ENCODE results near the gene FBLN1. TPM values are rescaled to one million over a fixed set of nuclear protein-coding genes. Genes with fewer than 3 reads are reported as not detected.

FBLN1 gene
- total RNA-seq, 1 donor from 2014 or later, result 211 TPM

DNA sequence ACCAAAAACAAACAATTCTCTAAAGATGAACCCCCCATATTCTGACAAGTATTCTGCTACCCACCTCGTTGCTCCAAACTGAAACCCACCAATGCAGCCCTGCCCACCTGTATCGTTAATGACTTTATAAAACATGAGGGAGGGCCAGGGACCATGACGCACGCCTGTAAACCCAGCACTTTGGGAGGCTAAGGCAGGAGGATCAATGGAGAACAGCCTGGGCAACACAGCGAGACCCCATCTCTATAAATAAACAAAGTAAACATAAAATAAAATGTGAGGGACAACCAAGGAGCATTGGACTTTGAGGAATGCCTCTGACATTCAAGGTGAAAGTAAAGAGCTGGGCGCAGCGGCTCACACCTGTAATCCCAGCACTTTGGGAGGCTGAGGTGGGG, 129.2 kb downstream of the FBLN1 start:
- no peaks in the 10 kb centered on the region for H3K36me3 Mint-ChIP-seq (ENCODE audit: unreplicated experiment)

DNA sequence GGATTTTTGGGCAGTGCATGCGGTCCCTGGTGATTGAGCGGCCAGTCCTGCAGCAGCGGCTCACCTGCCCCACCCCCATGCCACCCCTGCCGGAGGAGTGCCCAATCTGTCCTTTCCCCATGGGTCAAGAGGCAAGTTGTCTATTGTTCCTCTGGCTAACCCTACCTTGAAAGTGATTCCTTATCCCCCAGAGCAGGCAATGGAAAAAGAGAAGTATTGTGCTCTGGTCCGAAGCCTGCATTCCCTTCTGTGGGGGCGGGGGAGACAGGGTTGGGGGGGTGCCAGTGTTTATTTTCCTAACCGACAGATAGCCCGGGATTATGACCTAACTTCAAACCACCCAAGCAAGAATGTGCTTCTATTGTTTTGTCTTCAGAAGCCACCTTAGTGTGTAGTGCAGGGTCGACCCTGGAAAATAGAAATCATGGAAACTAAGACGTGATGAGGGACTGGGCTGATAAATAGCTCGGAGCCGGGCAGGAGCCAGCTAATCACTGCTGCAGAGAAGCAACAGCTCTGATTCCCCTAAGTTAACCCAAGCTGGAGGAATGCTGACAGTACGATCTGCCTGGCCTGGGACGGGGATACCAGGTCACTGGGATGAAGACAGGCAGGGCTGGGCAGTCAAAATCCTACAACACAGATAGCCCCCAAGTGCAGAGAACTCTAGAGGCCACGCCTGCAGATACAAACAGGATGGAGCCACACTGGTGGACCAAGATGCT, 130.3 kb downstream of the FBLN1 start:
- Mint-ChIP-seq H3K9me3 (ENCODE audit: unreplicated experiment) (no peaks in the 10 kb centered on the region), H3K4me1 (ENCODE audit: unreplicated experiment) (peaks cover 2% of the 10 kb centered on the region), H3K36me3 (ENCODE audit: unreplicated experiment) (no peaks in the 10 kb centered on the region), H3K27me3 (ENCODE audit: unreplicated experiment) (peaks cover 44% of the 10 kb centered on the region), H3K27ac (ENCODE audit: unreplicated experiment) (no peak overlapping the region), H3K4me3 (ENCODE audit: unreplicated experiment) (no peak overlapping the region)
- TF ChIP-seq, protein P1, sequence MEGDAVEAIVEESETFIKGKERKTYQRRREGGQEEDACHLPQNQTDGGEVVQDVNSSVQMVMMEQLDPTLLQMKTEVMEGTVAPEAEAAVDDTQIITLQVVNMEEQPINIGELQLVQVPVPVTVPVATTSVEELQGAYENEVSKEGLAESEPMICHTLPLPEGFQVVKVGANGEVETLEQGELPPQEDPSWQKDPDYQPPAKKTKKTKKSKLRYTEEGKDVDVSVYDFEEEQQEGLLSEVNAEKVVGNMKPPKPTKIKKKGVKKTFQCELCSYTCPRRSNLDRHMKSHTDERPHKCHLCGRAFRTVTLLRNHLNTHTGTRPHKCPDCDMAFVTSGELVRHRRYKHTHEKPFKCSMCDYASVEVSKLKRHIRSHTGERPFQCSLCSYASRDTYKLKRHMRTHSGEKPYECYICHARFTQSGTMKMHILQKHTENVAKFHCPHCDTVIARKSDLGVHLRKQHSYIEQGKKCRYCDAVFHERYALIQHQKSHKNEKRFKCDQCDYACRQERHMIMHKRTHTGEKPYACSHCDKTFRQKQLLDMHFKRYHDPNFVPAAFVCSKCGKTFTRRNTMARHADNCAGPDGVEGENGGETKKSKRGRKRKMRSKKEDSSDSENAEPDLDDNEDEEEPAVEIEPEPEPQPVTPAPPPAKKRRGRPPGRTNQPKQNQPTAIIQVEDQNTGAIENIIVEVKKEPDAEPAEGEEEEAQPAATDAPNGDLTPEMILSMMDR (IDR thresholded peaks at IDR 0.05), result no peak
- no peak for DNase-seq (ENCODE audit: extremely low spot score, unreplicated experiment)

More for the DNA sequence above, 129.2 kb downstream of the FBLN1 start:
- TF ChIP-seq, protein P1 (IDR thresholded peaks at IDR 0.05), result no peak
- DNase-seq (ENCODE audit: extremely low spot score, unreplicated experiment), result no peak
- Mint-ChIP-seq H3K27ac (ENCODE audit: unreplicated experiment) (no peak overlapping the region), H3K4me1 (ENCODE audit: unreplicated experiment) (peaks cover 9% of the 10 kb centered on the region), H3K9me3 (ENCODE audit: unreplicated experiment) (no peaks in the 10 kb centered on the region), H3K27me3 (ENCODE audit: unreplicated experiment) (peaks cover 41% of the 10 kb centered on the region), H3K4me3 (ENCODE audit: unreplicated experiment) (no peak overlapping the region)

DNA sequence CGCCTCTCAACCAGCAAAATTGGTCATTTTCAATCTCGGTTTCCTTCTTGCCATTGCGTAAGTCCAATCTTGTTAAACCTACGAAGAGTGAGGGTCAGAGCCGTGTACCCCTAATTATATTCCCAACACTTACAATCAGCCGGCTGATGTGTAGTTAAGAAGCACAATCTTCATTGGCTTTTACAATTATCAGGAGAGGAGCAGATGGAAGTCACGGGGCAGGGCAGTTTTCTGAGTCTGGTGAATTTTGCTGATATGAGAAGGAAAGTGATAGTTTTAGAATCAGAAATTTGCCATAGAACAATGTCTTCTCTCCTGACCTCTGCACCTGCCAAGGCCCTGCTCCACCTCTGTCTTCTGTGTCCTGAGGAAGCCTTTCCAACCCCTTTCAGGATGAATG, 134.0 kb downstream of the FBLN1 start:
- Mint-ChIP-seq H3K36me3 (ENCODE audit: unreplicated experiment) (no peaks in the 10 kb centered on the region), H3K4me1 (ENCODE audit: unreplicated experiment) (peaks cover 15% of the 10 kb centered on the region), H3K27ac (ENCODE audit: unreplicated experiment) (no peak overlapping the region), H3K27me3 (ENCODE audit: unreplicated experiment) (peaks cover 41% of the 10 kb centered on the region), H3K9me3 (ENCODE audit: unreplicated experiment) (no peaks in the 10 kb centered on the region), H3K4me3 (ENCODE audit: unreplicated experiment) (no peak overlapping the region)
- TF ChIP-seq, protein P1 (IDR thresholded peaks at IDR 0.05), result no peak
- no peak for DNase-seq (ENCODE audit: extremely low spot score, unreplicated experiment)

DNA sequence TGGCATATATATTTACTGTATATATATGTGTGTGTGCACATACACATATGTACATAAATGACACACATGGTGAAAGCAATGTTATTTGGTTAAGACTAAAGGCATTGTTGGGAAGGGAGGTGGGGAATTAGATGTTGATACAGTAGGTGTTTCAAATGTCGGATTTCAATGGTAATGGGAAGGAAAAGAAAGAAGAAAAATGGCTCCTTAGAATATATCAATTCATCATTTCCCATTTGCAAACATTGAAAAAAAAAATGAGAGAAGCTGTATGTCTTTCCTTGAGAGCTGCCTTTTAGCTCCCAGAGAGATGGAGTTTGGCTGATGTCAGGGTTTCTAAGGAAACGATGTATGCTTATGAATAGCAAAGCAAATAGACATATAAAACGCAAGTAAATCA, 135.5 kb downstream of the FBLN1 start:
- Mint-ChIP-seq H3K4me3 (ENCODE audit: unreplicated experiment) (no peak overlapping the region), H3K27me3 (ENCODE audit: unreplicated experiment) (peaks cover 31% of the 10 kb centered on the region), H3K9me3 (ENCODE audit: unreplicated experiment) (no peaks in the 10 kb centered on the region), H3K27ac (ENCODE audit: unreplicated experiment) (no peak overlapping the region), H3K36me3 (ENCODE audit: unreplicated experiment) (no peaks in the 10 kb centered on the region), H3K4me1 (ENCODE audit: unreplicated experiment) (peaks cover 15% of the 10 kb centered on the region)
- DNase-seq (ENCODE audit: extremely low spot score, unreplicated experiment), result no peak
- TF ChIP-seq, protein P1 (IDR thresholded peaks at IDR 0.05), result no peak

DNA sequence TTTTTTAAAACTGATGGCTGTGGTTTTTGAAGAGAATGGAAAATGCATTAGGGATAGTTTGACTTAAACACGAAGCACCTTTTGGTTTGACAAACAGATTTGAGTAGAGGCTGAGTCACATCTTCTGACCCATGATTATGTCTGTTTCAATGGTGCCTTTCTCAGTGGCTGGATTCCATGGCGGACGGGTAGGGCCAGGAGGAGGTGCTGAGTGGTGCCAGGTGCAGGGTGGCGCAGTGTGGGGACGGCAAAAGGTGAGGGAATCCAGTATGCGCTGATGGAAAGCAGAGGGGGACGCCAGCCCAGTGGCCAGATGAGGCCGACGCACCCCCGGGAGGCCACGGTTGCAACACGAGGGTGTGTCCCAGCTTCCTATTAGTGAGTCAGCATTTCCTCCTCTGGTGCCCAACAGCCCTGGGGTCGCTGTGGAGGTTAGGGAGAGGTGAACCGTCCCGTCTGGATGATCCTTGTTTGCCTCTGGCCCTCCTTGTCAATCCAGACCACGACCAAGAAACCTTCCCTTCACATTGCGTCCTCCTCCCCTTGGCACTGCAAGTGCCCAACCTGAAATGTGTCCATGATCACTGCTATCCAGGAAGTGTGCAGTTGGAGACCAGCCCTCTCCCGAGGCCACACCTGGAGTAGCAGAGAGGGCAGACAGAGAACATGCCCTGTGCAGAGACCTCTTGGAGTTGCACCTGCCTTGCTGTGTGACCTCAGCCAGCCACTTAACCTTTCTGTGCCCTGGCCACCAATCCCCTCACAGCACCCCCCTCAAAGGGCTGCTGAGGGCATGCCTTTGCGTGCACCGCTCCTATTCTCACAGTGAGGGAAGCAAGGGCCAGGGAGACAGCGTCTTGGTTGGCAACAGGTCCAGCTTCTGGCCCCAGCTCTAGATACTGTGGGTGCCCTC, 136.4 kb downstream of the FBLN1 start:
- Mint-ChIP-seq H3K27me3 (ENCODE audit: unreplicated experiment) (peaks cover 23% of the 10 kb centered on the region), H3K36me3 (ENCODE audit: unreplicated experiment) (no peaks in the 10 kb centered on the region), H3K4me3 (ENCODE audit: unreplicated experiment) (no peak overlapping the region), H3K4me1 (ENCODE audit: unreplicated experiment) (peaks cover 15% of the 10 kb centered on the region), H3K27ac (ENCODE audit: unreplicated experiment) (peak overlapping the region; percentile 38), H3K9me3 (ENCODE audit: unreplicated experiment) (no peaks in the 10 kb centered on the region)
- no peak for DNase-seq (ENCODE audit: extremely low spot score, unreplicated experiment)
- TF ChIP-seq, protein P1 (IDR thresholded peaks at IDR 0.05), result no peak

Measured in osteocyte (in vitro differentiated cells).